Suprapubic skin (tissue), 3 donors: ENCODE results near the gene PRPF4.

Experiments used
- CTCF ChIP-seq, 2 donors: fragments of 200-600 bp in 1 of 2; fragments of 450-650 bp in 1 of 2; sonication (generic) in 1 of 2; IDR thresholded peaks; one replicate each; pipeline ENCODE4 v1.5.1; 2016 to 2019; ENCODE audit warnings: antibody characterized with exemption in 2 of 2, mild to moderate bottlenecking in 1 of 2, moderate library complexity in 1 of 2
- EP300 ChIP-seq: sonication (generic); formaldehyde crosslinking; IDR thresholded peaks from one replicate; pipeline ENCODE4 v1.6.1; 2017; ENCODE audit warnings: antibody characterized with exemption
- POLR2A ChIP-seq, 2 donors: fragments of 450-650 bp; IDR thresholded peaks; one replicate each; pipeline ENCODE4 v1.6.1; 2017; ENCODE audit warnings: antibody characterized with exemption in 2 of 2, mild to moderate bottlenecking in 2 of 2, moderate library complexity in 2 of 2

- no peak for TF ChIP-seq CTCF (IDR thresholded peaks at IDR 0.05)
- TF ChIP-seq POLR2A (IDR thresholded peaks at IDR 0.05) = no peak
- no peak for TF ChIP-seq EP300
These were observed 34.3 kb upstream of the PRPF4 start for GRCh38 chr9:113241161-113241560.
